Lower leg skin (tissue), 3 donors: ENCODE results near the gene ZYG11B.

Experiments used
- POLR2A ChIP-seq, 2 donors: fragments of 450-650 bp; IDR thresholded peaks; one replicate each; pipeline ENCODE4 v1.6.1; 2016 to 2017; ENCODE audit warnings: antibody characterized with exemption in 2 of 2, mild to moderate bottlenecking in 1 of 2, moderate library complexity in 1 of 2
- TF ChIP-seq, protein P1 (sequence below), 3 donors: fragments of 450-650 bp; IDR thresholded peaks; one replicate each; pipeline ENCODE4 v1.5.1; 2016; ENCODE audit warnings: antibody characterized with exemption in 3 of 3, mild to moderate bottlenecking in 3 of 3, moderate library complexity in 2 of 3

DNA sequence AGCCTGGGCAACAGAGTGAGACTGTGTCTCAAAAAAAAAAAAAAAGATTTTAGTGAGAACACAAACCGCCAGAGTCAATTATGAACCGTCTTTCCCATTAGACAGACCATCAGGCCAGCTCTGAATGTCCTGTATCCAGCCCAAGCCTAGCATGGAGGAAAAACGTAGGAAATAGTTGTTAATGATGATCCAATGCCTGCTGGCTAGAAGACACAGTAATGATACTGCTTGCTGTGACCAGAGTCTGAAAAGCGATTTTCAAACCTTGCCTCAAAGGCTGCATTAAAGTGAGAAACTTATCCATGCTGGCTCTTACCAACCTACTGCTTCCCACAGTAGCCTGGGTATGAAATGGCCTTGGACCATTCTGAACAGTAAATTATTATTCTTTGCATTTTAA, 45.1 kb upstream of the ZYG11B start:
- TF ChIP-seq, protein P1, sequence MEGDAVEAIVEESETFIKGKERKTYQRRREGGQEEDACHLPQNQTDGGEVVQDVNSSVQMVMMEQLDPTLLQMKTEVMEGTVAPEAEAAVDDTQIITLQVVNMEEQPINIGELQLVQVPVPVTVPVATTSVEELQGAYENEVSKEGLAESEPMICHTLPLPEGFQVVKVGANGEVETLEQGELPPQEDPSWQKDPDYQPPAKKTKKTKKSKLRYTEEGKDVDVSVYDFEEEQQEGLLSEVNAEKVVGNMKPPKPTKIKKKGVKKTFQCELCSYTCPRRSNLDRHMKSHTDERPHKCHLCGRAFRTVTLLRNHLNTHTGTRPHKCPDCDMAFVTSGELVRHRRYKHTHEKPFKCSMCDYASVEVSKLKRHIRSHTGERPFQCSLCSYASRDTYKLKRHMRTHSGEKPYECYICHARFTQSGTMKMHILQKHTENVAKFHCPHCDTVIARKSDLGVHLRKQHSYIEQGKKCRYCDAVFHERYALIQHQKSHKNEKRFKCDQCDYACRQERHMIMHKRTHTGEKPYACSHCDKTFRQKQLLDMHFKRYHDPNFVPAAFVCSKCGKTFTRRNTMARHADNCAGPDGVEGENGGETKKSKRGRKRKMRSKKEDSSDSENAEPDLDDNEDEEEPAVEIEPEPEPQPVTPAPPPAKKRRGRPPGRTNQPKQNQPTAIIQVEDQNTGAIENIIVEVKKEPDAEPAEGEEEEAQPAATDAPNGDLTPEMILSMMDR (IDR thresholded peaks at IDR 0.05) = no peak
- TF ChIP-seq POLR2A (IDR thresholded peaks at IDR 0.05) = no peak
